GM19099 (cell line): ENCODE results near the gene PCDHGC5.

Experiments used
- POLR2A ChIP-seq: IDR thresholded peaks from 3 replicates; pipeline ENCODE4 v1.6.1; 2011; ENCODE audit warnings: low read depth; ENCODE audit not compliant: insufficient read length; ENCODE audit errors: extremely low read depth

The PCDHGC5 gene

GRCh38 chr5:141528291-141528984 is 39.6 kb downstream of the PCDHGC5 start:
- TF ChIP-seq POLR2A = no peak

- no peak for TF ChIP-seq POLR2A
Measured at GRCh38 chr5:141529002-141529401, 40.1 kb downstream of the PCDHGC5 start.

GRCh38 chr5:141529873-141530272 is 41.0 kb downstream of the PCDHGC5 start:
- no peak for TF ChIP-seq POLR2A

- no peak for TF ChIP-seq POLR2A
Measured at GRCh38 chr5:141532726-141533125, 43.8 kb downstream of the PCDHGC5 start.

GRCh38 chr5:141533897-141534296 is 45.0 kb downstream of the PCDHGC5 start:
- no peak for TF ChIP-seq POLR2A

GRCh38 chr5:141534492-141535213 is 45.8 kb downstream of the PCDHGC5 start:
- no peak for TF ChIP-seq POLR2A
